GM12872 (cell line): ENCODE data around the gene HMGA1.

Experiments used
- CTCF ChIP-seq: IDR thresholded peaks from 3 replicates; pipeline ENCODE4 v1.5.1; 2011; ENCODE audit warnings: low read depth, mild to moderate bottlenecking, low read length, moderate library complexity; ENCODE audit not compliant: insufficient read depth

HMGA1 gene

GRCh38 chr6:34236443-34237315 is at the start of gene HMGA1:
Gene HMGA1 (plus strand): TSS chr6:34236873. CDS start chr6:34240781, 3,908 bp downstream.
- TF ChIP-seq CTCF, result no peak

GRCh38 chr6:34189806-34190503 is 46.7 kb upstream of the HMGA1 start:
- 0 out of 3 replicates have a peak, but pooled peaks have one; percentile 5 for TF ChIP-seq CTCF

GRCh38 chr6:34190504-34191122 is 46.1 kb upstream of the HMGA1 start:
- no peak for TF ChIP-seq CTCF

GRCh38 chr6:34194772-34195171 is 41.9 kb upstream of the HMGA1 start:
- no peak for TF ChIP-seq CTCF

- TF ChIP-seq CTCF, result no peak
Measured at GRCh38 chr6:34195726-34196115, 41.0 kb upstream of the HMGA1 start.

- TF ChIP-seq CTCF, result peak; percentile 96
Measured at GRCh38 chr6:34196116-34196832, 40.4 kb upstream of the HMGA1 start.

- no peak for TF ChIP-seq CTCF
Measured at GRCh38 chr6:34196833-34197195, 39.9 kb upstream of the HMGA1 start.
